ENCODE measurements around the gene ARVCF. TPM values are rescaled to one million over a fixed set of nuclear protein-coding genes. Genes with fewer than 3 reads are reported as not detected.

The ARVCF gene
- total and polyA plus RNA-seq, 9 of the 15 experiments (the other 6 are each of a cell fraction or from before 2014, with no cell fraction given), result 0.03 to 97.4 (median 15.6) TPM

- TF ChIP-seq ZNF395 (CRISPR knock-in tag; IDR thresholded peaks at IDR 0.05) (no peak), CTCFL (IDR thresholded peaks at IDR 0.05; ENCODE audit: borderline replicate concordance, insufficient read depth, low read depth, low read length, poor library complexity, severe bottlenecking) (peak; percentile 97), FOXK2 (conservative IDR thresholded peaks at IDR 0.05 in 1 of 2, IDR thresholded peaks at IDR 0.05 in 1 of 2; ENCODE audit: low read depth in 2 of 2) (no peak), ZNF217 (CRISPR knock-in tag; IDR thresholded peaks at IDR 0.05) (no peak), RUNX1 (IDR thresholded peaks at IDR 0.05; ENCODE audit: low read depth) (no peak), BCL6 (CRISPR knock-in tag; IDR thresholded peaks at IDR 0.05) (no peak), MITF (IDR thresholded peaks at IDR 0.05) (no peak; the same call in 1 of the 2 replicates), CC2D1A (IDR thresholded peaks at IDR 0.05) (peak; percentile 98), THRAP3 (IDR thresholded peaks at IDR 0.05; ENCODE audit: borderline replicate concordance) (no peak), ESRRA (IDR thresholded peaks at IDR 0.05; ENCODE audit: borderline replicate concordance, low read depth) (peak; percentile 72), RREB1 (CRISPR knock-in tag; IDR thresholded peaks at IDR 0.05) (peak; percentile 90), SOX6 (IDR thresholded peaks at IDR 0.05) (peak; percentile 41; the same call in 1 of the 2 replicates), IRF9 (tag; IDR thresholded peaks at IDR 0.05) (no peak), GABPB2 (CRISPR knock-in tag; conservative IDR thresholded peaks at IDR 0.05) (peak; percentile 12), KDM1A (IDR thresholded peaks at IDR 0.05) (no peak)
Observed at GRCh38 chr22:19970479-19971275, 45.9 kb downstream of the ARVCF start (continued).

Data from K562 (cell line).